AG04449 (cell line): ENCODE measurements around the gene PSMB8.

Experiments used
- CTCF ChIA-PET: fragments of 350-600 bp; formaldehyde crosslinking; extraction: SDS; loops from one replicate; lab custom pipeline; 2021; ENCODE audit warnings: antibody characterized with exemption; lab: Yijun Ruan, JAX
- POLR2A ChIA-PET: fragments of 400-600, 350-600 bp; formaldehyde crosslinking; extraction: SDS; loops from one replicate; lab custom pipeline; 2020; ENCODE audit warnings: antibody characterized with exemption, inconsistent platforms; lab: Yijun Ruan, JAX
- DNase-seq: peaks from one replicate; pipeline ENCODE4 v3.0.0-alpha.2; 2010; ENCODE audit warnings: low read depth, low spot score
- H3K4me3 ChIP-seq: 2 replicates; pipeline ENCODE4 v1.5.1; 2011; ENCODE audit warnings: low read depth, mild to moderate bottlenecking, control low read depth, low read length
- TF ChIP-seq, protein P1 (sequence below): IDR thresholded peaks from one replicate; pipeline ENCODE4 v1.5.1; 2011; ENCODE audit warnings: mild to moderate bottlenecking, moderate library complexity, low read length, control low read depth, inconsistent platforms; ENCODE audit not compliant: insufficient read depth; ENCODE audit errors: missing control alignments

The PSMB8 gene

DNA sequence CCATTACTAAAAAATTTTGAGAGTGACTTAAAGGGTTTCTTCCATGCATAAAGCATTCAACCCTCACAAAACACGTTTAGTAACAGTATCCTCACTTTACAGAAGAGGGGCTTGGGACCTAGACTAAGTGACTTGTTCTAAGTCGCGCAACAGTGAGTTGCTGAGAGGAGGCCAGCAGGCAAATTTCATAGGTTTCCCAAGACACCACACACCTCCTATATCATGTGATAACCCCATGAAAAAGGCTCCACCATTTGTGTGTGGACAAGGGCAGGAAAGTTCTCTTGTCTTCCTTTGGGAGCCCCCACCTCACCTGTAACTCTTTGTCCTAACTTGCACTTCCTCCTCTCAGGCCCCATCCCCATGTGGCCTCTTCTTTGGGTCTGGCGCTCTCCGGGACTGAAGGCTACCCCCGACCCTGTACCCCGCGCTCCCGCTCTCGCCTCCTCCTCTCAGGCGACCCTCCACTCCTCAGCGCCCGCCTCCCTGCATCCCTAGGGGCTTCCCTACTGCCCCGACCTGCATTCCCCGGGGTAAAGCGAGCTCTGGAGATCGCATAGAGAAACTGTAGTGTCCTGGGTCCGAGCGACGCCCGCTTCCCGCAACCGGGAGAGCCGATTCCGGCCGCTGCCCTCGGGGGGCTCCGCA, 392 bp downstream of the PSMB8 start:
- TF ChIP-seq, protein P1, sequence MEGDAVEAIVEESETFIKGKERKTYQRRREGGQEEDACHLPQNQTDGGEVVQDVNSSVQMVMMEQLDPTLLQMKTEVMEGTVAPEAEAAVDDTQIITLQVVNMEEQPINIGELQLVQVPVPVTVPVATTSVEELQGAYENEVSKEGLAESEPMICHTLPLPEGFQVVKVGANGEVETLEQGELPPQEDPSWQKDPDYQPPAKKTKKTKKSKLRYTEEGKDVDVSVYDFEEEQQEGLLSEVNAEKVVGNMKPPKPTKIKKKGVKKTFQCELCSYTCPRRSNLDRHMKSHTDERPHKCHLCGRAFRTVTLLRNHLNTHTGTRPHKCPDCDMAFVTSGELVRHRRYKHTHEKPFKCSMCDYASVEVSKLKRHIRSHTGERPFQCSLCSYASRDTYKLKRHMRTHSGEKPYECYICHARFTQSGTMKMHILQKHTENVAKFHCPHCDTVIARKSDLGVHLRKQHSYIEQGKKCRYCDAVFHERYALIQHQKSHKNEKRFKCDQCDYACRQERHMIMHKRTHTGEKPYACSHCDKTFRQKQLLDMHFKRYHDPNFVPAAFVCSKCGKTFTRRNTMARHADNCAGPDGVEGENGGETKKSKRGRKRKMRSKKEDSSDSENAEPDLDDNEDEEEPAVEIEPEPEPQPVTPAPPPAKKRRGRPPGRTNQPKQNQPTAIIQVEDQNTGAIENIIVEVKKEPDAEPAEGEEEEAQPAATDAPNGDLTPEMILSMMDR, result no peak
- peak overlapping the region; percentile 76 for H3K4me3 ChIP-seq
- DNase-seq, result no peak
- CTCF ChIA-PET, result interaction anchor here (2.2 to 11.4 kb wide), 3 partner anchors 14 to 31 kb away, joined by 6 to 402 read pairs (median 313); partner anchors contain the start of genes PSMB9 and TAP1
- POLR2A ChIA-PET, result no interaction called here

- POLR2A ChIA-PET, result no interaction called here
- H3K4me3 ChIP-seq, result peak overlapping the region; percentile 76; the same call in 1 of the 2 replicates
- CTCF ChIA-PET, result interaction anchor here (0.9 to 11.4 kb wide), 7 partner anchors 12 to 429 kb away, joined by 3 to 402 read pairs (median 6); partner anchors contain the start of genes HLA-DMA, PSMB9 and TAP1
- TF ChIP-seq, protein P1, result no peak
- DNase-seq, result no peak
Measured at GRCh38 chr6:32842690-32843089, 1.2 kb downstream of the PSMB8 start.

GRCh38 chr6:32842021-32842650, 1.7 kb downstream of the PSMB8 start:
- H3K4me3 ChIP-seq, result no peak overlapping the region
- TF ChIP-seq, protein P1, result no peak
- ChIA-PET POLR2A (no interaction called here), CTCF (interaction anchor here (0.9 to 11.4 kb wide), 9 partner anchors 9 to 429 kb away, joined by 3 to 402 read pairs (median 4); partner anchors contain the start of genes HLA-DMA, PSMB9 and TAP1)
- no peak for DNase-seq

DNA sequence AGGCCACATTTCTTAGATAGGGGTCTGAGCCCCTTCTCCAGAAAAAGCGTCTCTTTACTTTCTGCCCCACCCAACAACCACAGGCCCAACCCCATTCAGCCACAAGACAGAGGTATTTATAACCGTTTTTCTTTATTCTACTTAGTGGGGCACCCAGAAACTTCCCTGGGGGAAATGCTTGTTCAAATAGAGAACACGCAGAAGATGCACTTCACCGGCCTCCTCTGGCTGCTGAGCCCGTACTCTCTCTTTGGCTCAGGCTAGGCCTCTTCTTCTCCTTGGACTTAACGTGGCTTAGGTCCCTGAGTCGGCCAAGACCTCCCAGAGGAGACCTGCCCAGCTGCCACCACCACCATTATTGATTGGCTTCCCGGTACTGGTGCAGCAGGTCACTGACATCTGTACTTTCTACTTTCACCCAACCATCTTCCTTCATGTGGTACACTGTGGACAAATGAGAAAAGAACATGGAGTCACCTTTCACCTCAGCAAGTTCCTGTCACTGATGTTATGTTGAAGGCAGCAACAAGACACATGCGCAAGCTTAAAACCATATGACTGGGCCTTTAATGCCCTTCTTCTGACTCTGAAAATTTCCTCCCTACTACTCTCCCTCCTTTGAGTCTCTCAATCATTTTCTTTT, 3.1 kb downstream of the PSMB8 start:
- no peak for DNase-seq
- ChIA-PET CTCF (interaction anchor here (1.1 to 11.4 kb wide), 8 partner anchors 9 to 144 kb away, joined by 3 to 402 read pairs (median 48); partner anchors contain the start of genes HLA-DMA, PSMB9 and TAP1), POLR2A (no interaction called here)
- TF ChIP-seq, protein P1, result no peak
- H3K4me3 ChIP-seq, result no peak overlapping the region

- POLR2A ChIA-PET, result interaction anchor here (1.8 to 2.7 kb wide), 3 partner anchors 11 to 133 kb away, joined by 6 to 38 read pairs (median 22); partner anchors contain the start of genes PSMB9 and TAP1
- TF ChIP-seq, protein P1, result no peak
Measured at GRCh38 chr6:32839356-32839755, 4.5 kb downstream of the PSMB8 start.

More at GRCh38 chr6:32839356-32839755, 4.5 kb downstream of the PSMB8 start:
- DNase-seq, result no peak
- H3K4me3 ChIP-seq, result no peak overlapping the region
- CTCF ChIA-PET, result interaction anchor here (0.8 to 11.4 kb wide), 28 partner anchors 8 to 357 kb away, joined by 3 to 402 read pairs (median 6); partner anchors contain the start of genes HLA-DMA, PSMB9 and TAP1
